Astrocyte (in vitro differentiated cells and primary cell): Measurements from ENCODE around the gene SLC45A3.

ENCODE experiments used
- EZH2 ChIP-seq: IDR thresholded peaks from 2 replicates; pipeline ENCODE4 v1.6.1; 2012; ENCODE audit warnings: mild to moderate bottlenecking, low read length, inconsistent platforms; ENCODE audit not compliant: insufficient read depth
- TF ChIP-seq, protein P1 (sequence below): IDR thresholded peaks from 2 replicates; pipeline ENCODE4 v1.5.1; 2011; ENCODE audit warnings: low read depth, mild to moderate bottlenecking, inconsistent platforms, low read length, moderate library complexity; ENCODE audit not compliant: insufficient read depth

DNA sequence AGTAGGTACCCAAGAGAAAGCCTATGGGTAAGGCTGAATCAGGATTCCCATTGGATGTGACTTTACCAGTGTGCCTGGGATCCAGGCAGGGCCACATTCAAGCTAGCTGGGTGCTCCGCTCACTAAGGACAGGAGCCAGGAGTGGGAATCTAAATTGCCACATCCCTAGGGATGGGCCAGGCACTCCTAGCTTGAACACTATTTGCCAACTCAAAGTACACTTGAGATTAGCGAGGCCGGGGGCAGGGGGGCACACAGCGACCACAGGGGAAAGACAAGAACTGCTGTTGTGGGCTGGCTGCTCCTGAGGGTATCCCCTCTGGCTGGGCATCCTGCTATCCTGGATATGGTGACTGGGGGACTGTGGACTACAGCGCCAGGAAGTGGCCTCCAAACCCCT lies 4.3 kb downstream of the SLC45A3 start:
- TF ChIP-seq, protein P1, sequence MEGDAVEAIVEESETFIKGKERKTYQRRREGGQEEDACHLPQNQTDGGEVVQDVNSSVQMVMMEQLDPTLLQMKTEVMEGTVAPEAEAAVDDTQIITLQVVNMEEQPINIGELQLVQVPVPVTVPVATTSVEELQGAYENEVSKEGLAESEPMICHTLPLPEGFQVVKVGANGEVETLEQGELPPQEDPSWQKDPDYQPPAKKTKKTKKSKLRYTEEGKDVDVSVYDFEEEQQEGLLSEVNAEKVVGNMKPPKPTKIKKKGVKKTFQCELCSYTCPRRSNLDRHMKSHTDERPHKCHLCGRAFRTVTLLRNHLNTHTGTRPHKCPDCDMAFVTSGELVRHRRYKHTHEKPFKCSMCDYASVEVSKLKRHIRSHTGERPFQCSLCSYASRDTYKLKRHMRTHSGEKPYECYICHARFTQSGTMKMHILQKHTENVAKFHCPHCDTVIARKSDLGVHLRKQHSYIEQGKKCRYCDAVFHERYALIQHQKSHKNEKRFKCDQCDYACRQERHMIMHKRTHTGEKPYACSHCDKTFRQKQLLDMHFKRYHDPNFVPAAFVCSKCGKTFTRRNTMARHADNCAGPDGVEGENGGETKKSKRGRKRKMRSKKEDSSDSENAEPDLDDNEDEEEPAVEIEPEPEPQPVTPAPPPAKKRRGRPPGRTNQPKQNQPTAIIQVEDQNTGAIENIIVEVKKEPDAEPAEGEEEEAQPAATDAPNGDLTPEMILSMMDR: no peak
- no peak for TF ChIP-seq EZH2
